KMS-11 (cell line): ENCODE results near the gene ZNF350.
A peak's percentile ranks its signal among the peaks of the same experiment; 100 is the strongest.
"Not testable (repeated sequence)": the region's sequence is repeated elsewhere in the genome, so short reads cannot be mapped to it uniquely, and the experiment has no call there.

Experiments used
- H2AFZ ChIP-seq: fragments of 200-600 bp; sonication (generic); 2 replicates; pipeline ENCODE4 v1.6.1; 2016; ENCODE audit warnings: antibody characterized with exemption, mixed run types, low read depth
- H3K27ac ChIP-seq: fragments of 200-600 bp; sonication (generic); 2 replicates; pipeline ENCODE4 v1.6.1; 2016; ENCODE audit warnings: mild to moderate bottlenecking, mixed run types
- H3K27me3 ChIP-seq: fragments of 200-600 bp; sonication (generic); 2 replicates; pipeline ENCODE4 v1.6.1; 2017; ENCODE audit warnings: mild to moderate bottlenecking, low read depth, mixed run types, moderate library complexity; ENCODE audit not compliant: insufficient read depth
- H3K36me3 ChIP-seq: fragments of 200-600 bp; sonication (generic); 2 replicates; pipeline ENCODE4 v1.6.1; 2017; ENCODE audit warnings: mild to moderate bottlenecking, mixed run types; ENCODE audit not compliant: insufficient read depth
- H3K4me1 ChIP-seq: fragments of 200-600 bp; sonication (generic); 2 replicates; pipeline ENCODE4 v1.6.1; 2016; ENCODE audit warnings: mild to moderate bottlenecking, low read depth, mixed run types; ENCODE audit not compliant: poor library complexity, severe bottlenecking
- H3K4me2 ChIP-seq: fragments of 200-600 bp; sonication (generic); 2 replicates; pipeline ENCODE4 v1.7.0; 2016; ENCODE audit warnings: mild to moderate bottlenecking, mixed run types
- H3K4me3 ChIP-seq: fragments of 200-600 bp; sonication (generic); IDR thresholded peaks from 2 replicates; pipeline ENCODE4 v1.6.1; 2017; ENCODE audit warnings: low read depth, low read length, mixed read lengths; ENCODE audit not compliant: insufficient read depth
- H3K79me2 ChIP-seq: fragments of 200-600 bp; sonication (generic); 2 replicates; pipeline ENCODE4 v1.6.1; 2016; ENCODE audit warnings: low read depth, mixed run types; ENCODE audit not compliant: insufficient read depth
- H3K9ac ChIP-seq: fragments of 200-600 bp; sonication (generic); 2 replicates; pipeline ENCODE4 v1.6.1; 2016; ENCODE audit warnings: mild to moderate bottlenecking, mixed run types
- H4K20me1 ChIP-seq: fragments of 200-600 bp; sonication (generic); 2 replicates; pipeline ENCODE4 v1.6.1; 2016; ENCODE audit warnings: mild to moderate bottlenecking, mixed run types; ENCODE audit not compliant: insufficient read depth
- CTCF ChIP-seq: fragments of 200-600 bp; sonication (generic); conservative IDR thresholded peaks from 2 replicates; pipeline ENCODE4 v1.6.1; 2017; ENCODE audit warnings: low read depth, mild to moderate bottlenecking, antibody characterized with exemption, low read length, moderate library complexity, mixed read lengths

The ZNF350 gene

GRCh38 chr19:52007451-52007805 is 20.8 kb upstream of the ZNF350 start:
- TF ChIP-seq CTCF, result no peak
- Histone ChIP-seq H3K9ac (no peak overlapping the region), H3K27ac (no peak overlapping the region), H3K4me1 (no peaks in the 10 kb centered on the region), H3K79me2 (no peaks in the 10 kb centered on the region), H3K4me2 (no peak overlapping the region), H4K20me1 (no peaks in the 10 kb centered on the region), H3K4me3 (peak overlapping the region; percentile 52), H2AFZ (peak overlapping the region; percentile 85), H3K36me3 (no peaks in the 10 kb centered on the region), H3K27me3 (no peaks in the 10 kb centered on the region)

DNA sequence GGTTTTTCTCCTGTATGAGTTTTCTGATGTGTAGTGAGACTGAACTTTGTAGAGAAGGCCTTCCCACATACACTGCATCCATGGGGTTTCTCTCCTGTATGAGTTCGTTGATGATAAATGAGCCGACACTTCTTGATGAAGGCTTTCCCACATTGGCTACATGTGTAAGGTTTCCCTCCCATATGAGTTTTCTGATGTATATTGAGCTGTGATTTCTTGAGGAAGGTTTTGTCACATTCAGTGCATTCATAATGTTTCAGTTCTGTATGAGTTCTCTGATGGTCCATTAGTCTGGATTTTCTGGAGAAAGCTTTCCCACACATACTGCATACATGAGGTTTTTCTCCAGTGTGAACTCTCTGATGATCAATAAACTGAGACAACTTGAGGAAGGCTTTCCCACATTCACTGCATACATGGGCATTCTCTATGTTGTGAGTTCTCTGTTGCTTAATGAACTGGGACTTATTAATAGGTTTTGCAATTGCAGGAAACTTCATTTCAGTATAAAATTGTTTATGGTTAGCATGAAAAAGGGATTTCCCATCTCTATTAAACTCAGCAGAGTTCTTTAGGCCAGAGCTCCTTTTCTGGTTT is 7.5 kb upstream of the ZNF350 start:
- no peaks in the 10 kb centered on the region for H4K20me1 ChIP-seq
- H3K27me3 ChIP-seq, result no peaks in the 10 kb centered on the region
- H3K79me2 ChIP-seq, result no peaks in the 10 kb centered on the region
- H3K27ac ChIP-seq, result no peak overlapping the region
- no peak overlapping the region for H3K4me3 ChIP-seq
- TF ChIP-seq CTCF, result no peak
- no peak overlapping the region for H3K4me2 ChIP-seq
- H3K9ac ChIP-seq, result no peak overlapping the region
- no peaks in the 10 kb centered on the region for H3K36me3 ChIP-seq
- no peak overlapping the region for H2AFZ ChIP-seq
- no peaks in the 10 kb centered on the region for H3K4me1 ChIP-seq

DNA sequence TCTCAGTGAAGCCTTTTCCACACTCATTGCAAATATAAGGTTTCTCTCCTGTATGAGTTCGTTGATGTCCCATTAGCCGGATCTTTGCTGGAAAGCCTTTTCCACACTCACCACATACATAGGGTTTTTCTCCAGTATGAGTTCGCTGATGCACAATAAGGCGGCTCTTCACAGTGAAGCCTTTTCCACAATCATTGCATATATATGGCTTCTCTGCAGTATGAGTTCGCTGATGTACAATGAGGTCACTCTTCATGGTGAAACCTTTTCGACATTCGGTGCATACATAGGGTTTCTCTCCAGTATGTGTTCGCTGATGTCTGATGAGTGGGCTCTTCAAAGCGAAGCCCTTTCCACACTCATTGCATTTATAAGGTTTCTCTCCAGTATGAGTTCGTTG is 6.8 kb upstream of the ZNF350 start:
- Histone ChIP-seq H3K27me3 (no peaks in the 10 kb centered on the region), H3K79me2 (no peaks in the 10 kb centered on the region), H4K20me1 (no peaks in the 10 kb centered on the region), H3K4me3 (no peak overlapping the region), H3K4me1 (no peaks in the 10 kb centered on the region), H2AFZ (no peak overlapping the region), H3K27ac (no peak overlapping the region), H3K4me2 (no peak overlapping the region), H3K36me3 (no peaks in the 10 kb centered on the region), H3K9ac (no peak overlapping the region)
- no peak for TF ChIP-seq CTCF

- Histone ChIP-seq H3K79me2 (no peaks in the 10 kb centered on the region), H3K4me1 (no peaks in the 10 kb centered on the region), H3K27me3 (no peaks in the 10 kb centered on the region), H3K4me2 (no peak overlapping the region), H3K9ac (no peak overlapping the region), H3K36me3 (no peaks in the 10 kb centered on the region), H3K27ac (no peak overlapping the region), H2AFZ (no peak overlapping the region), H4K20me1 (no peaks in the 10 kb centered on the region), H3K4me3 (no peak overlapping the region)
- TF ChIP-seq CTCF, result no peak
Measured at GRCh38 chr19:51983361-51983760, 3.3 kb downstream of the ZNF350 start.

GRCh38 chr19:51980926-51981325 is 5.7 kb downstream of the ZNF350 start:
- H4K20me1 ChIP-seq, H3K4me3 ChIP-seq, H3K36me3 ChIP-seq, H3K79me2 ChIP-seq, H3K4me2 ChIP-seq, H3K9ac ChIP-seq, H3K4me1 ChIP-seq, H3K27me3 ChIP-seq, H2AFZ ChIP-seq, H3K27ac ChIP-seq: not testable (repeated sequence)
